ENCODE data around the gene HBM.

DNA sequence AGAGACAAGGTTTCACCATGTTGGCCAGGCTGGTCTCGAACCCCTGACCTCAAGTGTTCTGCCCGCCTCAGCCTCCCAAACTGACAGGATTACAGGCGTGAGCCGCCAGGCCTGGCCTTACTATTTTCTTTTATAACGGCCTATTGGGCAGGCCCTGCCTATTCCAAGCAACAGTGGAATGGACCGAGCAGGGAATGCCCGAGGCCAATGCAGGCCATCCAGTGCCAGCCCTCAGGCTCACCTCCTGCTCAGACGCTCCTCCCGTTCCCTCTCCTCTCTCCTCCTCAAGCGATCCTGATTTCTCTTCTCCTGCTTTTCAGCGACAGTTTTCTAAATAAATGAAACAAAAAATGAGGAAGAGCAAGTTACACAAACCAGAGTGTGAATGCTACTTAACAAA is 26.9 kb downstream of the HBM start:
- TF ChIP-seq, protein P1, sequence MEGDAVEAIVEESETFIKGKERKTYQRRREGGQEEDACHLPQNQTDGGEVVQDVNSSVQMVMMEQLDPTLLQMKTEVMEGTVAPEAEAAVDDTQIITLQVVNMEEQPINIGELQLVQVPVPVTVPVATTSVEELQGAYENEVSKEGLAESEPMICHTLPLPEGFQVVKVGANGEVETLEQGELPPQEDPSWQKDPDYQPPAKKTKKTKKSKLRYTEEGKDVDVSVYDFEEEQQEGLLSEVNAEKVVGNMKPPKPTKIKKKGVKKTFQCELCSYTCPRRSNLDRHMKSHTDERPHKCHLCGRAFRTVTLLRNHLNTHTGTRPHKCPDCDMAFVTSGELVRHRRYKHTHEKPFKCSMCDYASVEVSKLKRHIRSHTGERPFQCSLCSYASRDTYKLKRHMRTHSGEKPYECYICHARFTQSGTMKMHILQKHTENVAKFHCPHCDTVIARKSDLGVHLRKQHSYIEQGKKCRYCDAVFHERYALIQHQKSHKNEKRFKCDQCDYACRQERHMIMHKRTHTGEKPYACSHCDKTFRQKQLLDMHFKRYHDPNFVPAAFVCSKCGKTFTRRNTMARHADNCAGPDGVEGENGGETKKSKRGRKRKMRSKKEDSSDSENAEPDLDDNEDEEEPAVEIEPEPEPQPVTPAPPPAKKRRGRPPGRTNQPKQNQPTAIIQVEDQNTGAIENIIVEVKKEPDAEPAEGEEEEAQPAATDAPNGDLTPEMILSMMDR (tag by site-specific recombination; IDR thresholded peaks at IDR 0.05) = no peak
- TF ChIP-seq SP2 (tag by site-specific recombination; IDR thresholded peaks at IDR 0.05) (no peak), KLF16 (tag by site-specific recombination; IDR thresholded peaks at IDR 0.05) (no peak), ZNF366 (tag by site-specific recombination; conservative IDR thresholded peaks at IDR 0.05) (no peak), ZNF837 (tag by site-specific recombination; IDR thresholded peaks at IDR 0.05) (no peak), ZNF830 (tag by site-specific recombination; IDR thresholded peaks at IDR 0.05; ENCODE audit: low read depth) (no peak), ZNF433 (tag by site-specific recombination; IDR thresholded peaks at IDR 0.05; ENCODE audit: low read depth) (no peak), ZNF24 (tag by site-specific recombination; IDR thresholded peaks at IDR 0.05) (no peak), YY1 (tag by site-specific recombination; IDR thresholded peaks at IDR 0.05) (no peak), RBAK (tag by site-specific recombination; IDR thresholded peaks at IDR 0.05) (no peak), ZNF776 (tag by site-specific recombination; IDR thresholded peaks at IDR 0.05; ENCODE audit: borderline replicate concordance) (no peak), KLF10 (tag by site-specific recombination; IDR thresholded peaks at IDR 0.05) (no peak), ZNF514 (tag by site-specific recombination; IDR thresholded peaks at IDR 0.05) (no peak)
- TF ChIP-seq, protein P2, sequence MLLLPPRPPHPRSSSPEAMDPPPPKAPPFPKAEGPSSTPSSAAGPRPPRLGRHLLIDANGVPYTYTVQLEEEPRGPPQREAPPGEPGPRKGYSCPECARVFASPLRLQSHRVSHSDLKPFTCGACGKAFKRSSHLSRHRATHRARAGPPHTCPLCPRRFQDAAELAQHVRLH (tag by site-specific recombination; IDR thresholded peaks at IDR 0.05) = no peak

Data from HEK293 (cell line).